ENCODE results near the gene SELENOM.
A peak's percentile ranks its signal among the peaks of the same experiment; 100 is the strongest.
"Not testable (repeated sequence)": the region's sequence is repeated elsewhere in the genome, so short reads cannot be mapped to it uniquely, and the experiment has no call there.

Gene SELENOM

GRCh38 chr22:31068970-31069369 is 38.4 kb downstream of the SELENOM start:
- no peaks in the 10 kb centered on the region for H3K27me3 ChIP-seq (ENCODE audit: low read length)
- no peaks in the 10 kb centered on the region for H3K79me2 ChIP-seq (ENCODE audit: insufficient read depth, low read length)
- TF ChIP-seq, protein P1, sequence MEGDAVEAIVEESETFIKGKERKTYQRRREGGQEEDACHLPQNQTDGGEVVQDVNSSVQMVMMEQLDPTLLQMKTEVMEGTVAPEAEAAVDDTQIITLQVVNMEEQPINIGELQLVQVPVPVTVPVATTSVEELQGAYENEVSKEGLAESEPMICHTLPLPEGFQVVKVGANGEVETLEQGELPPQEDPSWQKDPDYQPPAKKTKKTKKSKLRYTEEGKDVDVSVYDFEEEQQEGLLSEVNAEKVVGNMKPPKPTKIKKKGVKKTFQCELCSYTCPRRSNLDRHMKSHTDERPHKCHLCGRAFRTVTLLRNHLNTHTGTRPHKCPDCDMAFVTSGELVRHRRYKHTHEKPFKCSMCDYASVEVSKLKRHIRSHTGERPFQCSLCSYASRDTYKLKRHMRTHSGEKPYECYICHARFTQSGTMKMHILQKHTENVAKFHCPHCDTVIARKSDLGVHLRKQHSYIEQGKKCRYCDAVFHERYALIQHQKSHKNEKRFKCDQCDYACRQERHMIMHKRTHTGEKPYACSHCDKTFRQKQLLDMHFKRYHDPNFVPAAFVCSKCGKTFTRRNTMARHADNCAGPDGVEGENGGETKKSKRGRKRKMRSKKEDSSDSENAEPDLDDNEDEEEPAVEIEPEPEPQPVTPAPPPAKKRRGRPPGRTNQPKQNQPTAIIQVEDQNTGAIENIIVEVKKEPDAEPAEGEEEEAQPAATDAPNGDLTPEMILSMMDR (IDR thresholded peaks at IDR 0.05; ENCODE audit: insufficient read depth, low read length, poor library complexity, severe bottlenecking): no peak
- no peak for TF ChIP-seq EZH2phosphoT487 (conservative IDR thresholded peaks at IDR 0.05; ENCODE audit: low read length)
- H3K4me3 ChIP-seq (ENCODE audit: insufficient read depth, low read length, poor library complexity, severe bottlenecking): no peak overlapping the region
- no peak overlapping the region for H3K27ac ChIP-seq (ENCODE audit: low read depth, low read length)
- no peaks in the 10 kb centered on the region for H3K9me3 ChIP-seq (ENCODE audit: insufficient read depth, low read length)
- H3K36me3 ChIP-seq (ENCODE audit: low read length): no peaks in the 10 kb centered on the region
- H3K9ac ChIP-seq (ENCODE audit: low read length): no peak overlapping the region
- H2AFZ ChIP-seq (ENCODE audit: low read depth, low read length, severe bottlenecking): no peak overlapping the region
- H4K20me1 ChIP-seq (ENCODE audit: low read depth, low read length): no peaks in the 10 kb centered on the region
- no peak overlapping the region for H3K4me2 ChIP-seq (ENCODE audit: low read depth, low read length, poor library complexity, severe bottlenecking)
- H3K9me2 ChIP-seq (replicated peaks; ENCODE audit: insufficient read depth, low read length): no peaks in the 10 kb centered on the region
- H3F3A ChIP-seq (ENCODE audit: insufficient read depth): no peaks in the 10 kb centered on the region

DNA sequence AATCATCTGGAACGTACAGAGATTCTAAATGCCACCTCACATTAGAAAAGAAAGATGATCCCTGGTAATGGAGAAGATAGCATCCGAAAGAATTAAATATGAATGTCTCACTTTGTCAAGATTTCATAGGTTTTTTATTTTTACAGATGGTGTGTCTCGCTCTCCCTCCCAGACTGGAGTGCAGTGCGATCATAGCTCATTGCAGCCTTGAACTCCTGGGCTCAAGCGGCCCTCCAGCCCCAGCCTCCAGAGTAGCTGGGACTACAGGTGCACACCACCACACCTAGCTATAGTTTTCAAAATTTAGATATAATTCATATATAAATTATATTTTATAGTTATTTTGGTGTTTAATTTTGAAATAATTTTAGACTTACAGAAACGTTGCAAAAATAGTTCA is 43.0 kb downstream of the SELENOM start:
- H3K9me2 ChIP-seq (replicated peaks; ENCODE audit: insufficient read depth, low read length): no peaks in the 10 kb centered on the region
- no peaks in the 10 kb centered on the region for H3K9me3 ChIP-seq (ENCODE audit: insufficient read depth, low read length)
- H3K4me2 ChIP-seq (ENCODE audit: low read depth, low read length, poor library complexity, severe bottlenecking): no peak overlapping the region
- H3K36me3 ChIP-seq (ENCODE audit: low read length): no peaks in the 10 kb centered on the region
- H3K9ac ChIP-seq (ENCODE audit: low read length): no peak overlapping the region
- no peaks in the 10 kb centered on the region for H4K20me1 ChIP-seq (ENCODE audit: low read depth, low read length)
- TF ChIP-seq, protein P1 (IDR thresholded peaks at IDR 0.05; ENCODE audit: insufficient read depth, low read length, poor library complexity, severe bottlenecking): no peak
- no peak for TF ChIP-seq EZH2phosphoT487 (conservative IDR thresholded peaks at IDR 0.05; ENCODE audit: low read length)
- no peaks in the 10 kb centered on the region for H3F3A ChIP-seq (ENCODE audit: insufficient read depth)
- H3K79me2 ChIP-seq (ENCODE audit: insufficient read depth, low read length): no peaks in the 10 kb centered on the region
- H3K27ac ChIP-seq (ENCODE audit: low read depth, low read length): no peak overlapping the region
- H3K27me3 ChIP-seq (ENCODE audit: low read length): no peaks in the 10 kb centered on the region
- peak overlapping the region; percentile 33 for H2AFZ ChIP-seq (ENCODE audit: low read depth, low read length, severe bottlenecking)
- no peak overlapping the region for H3K4me3 ChIP-seq (ENCODE audit: insufficient read depth, low read length, poor library complexity, severe bottlenecking)

DNA sequence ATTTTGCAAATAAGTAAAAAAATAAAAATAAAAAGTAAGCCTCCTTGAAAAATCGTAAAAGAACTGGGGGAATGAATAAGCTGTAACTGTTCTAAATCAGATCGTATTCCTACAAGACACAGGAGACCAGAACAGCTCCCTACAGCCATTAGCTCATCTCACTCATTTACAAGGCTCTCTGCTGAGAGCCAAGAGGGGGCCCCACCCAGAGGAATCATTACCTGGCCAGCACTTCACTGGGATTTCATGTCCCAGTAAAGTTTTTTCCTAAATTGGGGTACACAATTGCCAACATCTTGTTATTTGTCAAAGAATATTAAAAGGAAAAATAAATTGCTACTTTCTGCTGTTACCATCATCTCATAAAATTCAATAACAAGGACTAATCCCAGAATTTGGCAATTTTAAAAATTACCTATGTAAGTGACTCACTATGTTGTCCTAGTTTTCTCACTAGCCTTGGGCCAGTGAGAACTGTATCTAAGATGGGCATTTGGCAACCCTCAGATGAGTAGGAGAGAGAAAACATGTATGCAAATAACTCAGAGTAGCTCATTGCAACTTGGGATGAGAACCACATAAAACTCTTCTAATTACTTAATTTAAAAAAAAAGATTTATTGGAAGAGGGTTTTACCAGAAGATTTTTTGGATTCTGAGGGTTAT is 44.7 kb downstream of the SELENOM start:
- Histone ChIP-seq H3K36me3 (ENCODE audit: low read length) (no peaks in the 10 kb centered on the region), H3K4me3 (ENCODE audit: insufficient read depth, low read length, poor library complexity, severe bottlenecking) (no peak overlapping the region), H4K20me1 (ENCODE audit: low read depth, low read length) (no peaks in the 10 kb centered on the region), H3K27me3 (ENCODE audit: low read length) (no peaks in the 10 kb centered on the region), H3K9ac (ENCODE audit: low read length) (no peak overlapping the region), H3K9me2 (replicated peaks; ENCODE audit: insufficient read depth, low read length) (no peaks in the 10 kb centered on the region), H3K9me3 (ENCODE audit: insufficient read depth, low read length) (no peaks in the 10 kb centered on the region), H2AFZ (ENCODE audit: low read depth, low read length, severe bottlenecking) (no peak overlapping the region), H3F3A (ENCODE audit: insufficient read depth) (no peaks in the 10 kb centered on the region), H3K4me2 (ENCODE audit: low read depth, low read length, poor library complexity, severe bottlenecking) (no peak overlapping the region), H3K27ac (ENCODE audit: low read depth, low read length) (no peak overlapping the region), H3K79me2 (ENCODE audit: insufficient read depth, low read length) (no peaks in the 10 kb centered on the region)
- TF ChIP-seq, protein P1 (IDR thresholded peaks at IDR 0.05; ENCODE audit: insufficient read depth, low read length, poor library complexity, severe bottlenecking): no peak
- TF ChIP-seq EZH2phosphoT487 (conservative IDR thresholded peaks at IDR 0.05; ENCODE audit: low read length): no peak

GRCh38 chr22:31059663-31060062 is 47.7 kb downstream of the SELENOM start:
- not testable (repeated sequence) for H3K27me3 ChIP-seq (ENCODE audit: low read length); H3K9me3 ChIP-seq (ENCODE audit: insufficient read depth, low read length); H3K9ac ChIP-seq (ENCODE audit: low read length); H4K20me1 ChIP-seq (ENCODE audit: low read depth, low read length); H3K4me3 ChIP-seq (ENCODE audit: insufficient read depth, low read length, poor library complexity, severe bottlenecking); H2AFZ ChIP-seq (ENCODE audit: low read depth, low read length, severe bottlenecking); H3K27ac ChIP-seq (ENCODE audit: low read depth, low read length); H3K4me2 ChIP-seq (ENCODE audit: low read depth, low read length, poor library complexity, severe bottlenecking); H3K79me2 ChIP-seq (ENCODE audit: insufficient read depth, low read length); H3F3A ChIP-seq (ENCODE audit: insufficient read depth); H3K9me2 ChIP-seq (replicated peaks; ENCODE audit: insufficient read depth, low read length); H3K36me3 ChIP-seq (ENCODE audit: low read length)
